Measurements from ENCODE around the gene DRD3.

DRD3 gene

DNA sequence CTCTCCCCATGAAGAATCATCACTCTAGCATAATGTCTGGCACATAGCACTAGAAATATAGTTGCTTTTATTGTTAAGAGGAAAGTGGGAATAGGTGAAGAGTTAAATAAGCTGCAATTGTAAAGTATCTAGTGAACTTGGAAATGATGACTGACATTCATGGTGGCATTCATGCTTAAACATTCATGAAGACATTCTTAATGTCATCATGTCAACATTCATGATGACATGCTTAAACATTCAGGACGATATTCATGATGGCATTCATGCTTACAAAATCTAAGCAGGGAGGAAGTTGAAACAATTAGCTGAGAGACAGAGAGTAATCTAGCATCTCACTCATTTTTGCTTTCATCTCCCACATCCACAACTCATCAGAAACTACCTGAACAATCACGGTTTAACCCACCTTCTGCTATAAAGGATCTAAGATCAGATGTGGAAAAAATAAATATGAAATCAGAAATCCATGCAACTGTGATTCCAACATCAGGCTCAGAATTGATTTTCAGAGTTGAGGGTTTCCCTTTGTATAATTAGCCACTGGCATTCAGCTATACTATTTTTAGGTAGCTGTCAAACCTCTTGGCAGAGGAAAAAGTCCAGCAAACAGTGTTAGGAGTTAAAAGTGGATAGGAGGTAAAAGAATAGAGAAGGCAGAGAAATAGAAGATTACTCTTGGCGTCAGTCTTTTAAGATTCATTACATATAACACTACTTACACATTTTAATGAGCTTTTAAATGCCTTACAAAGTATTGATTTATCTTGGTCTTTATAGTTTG lies 3.5 kb downstream of the DRD3 start:
- in situ Hi-C loops (cut with HindIII; ENCODE audit: low sequenced_read_pairs) = no loop called here
- DNase-seq (ENCODE audit: low read depth) = no peak
- TF ChIP-seq, protein P1, sequence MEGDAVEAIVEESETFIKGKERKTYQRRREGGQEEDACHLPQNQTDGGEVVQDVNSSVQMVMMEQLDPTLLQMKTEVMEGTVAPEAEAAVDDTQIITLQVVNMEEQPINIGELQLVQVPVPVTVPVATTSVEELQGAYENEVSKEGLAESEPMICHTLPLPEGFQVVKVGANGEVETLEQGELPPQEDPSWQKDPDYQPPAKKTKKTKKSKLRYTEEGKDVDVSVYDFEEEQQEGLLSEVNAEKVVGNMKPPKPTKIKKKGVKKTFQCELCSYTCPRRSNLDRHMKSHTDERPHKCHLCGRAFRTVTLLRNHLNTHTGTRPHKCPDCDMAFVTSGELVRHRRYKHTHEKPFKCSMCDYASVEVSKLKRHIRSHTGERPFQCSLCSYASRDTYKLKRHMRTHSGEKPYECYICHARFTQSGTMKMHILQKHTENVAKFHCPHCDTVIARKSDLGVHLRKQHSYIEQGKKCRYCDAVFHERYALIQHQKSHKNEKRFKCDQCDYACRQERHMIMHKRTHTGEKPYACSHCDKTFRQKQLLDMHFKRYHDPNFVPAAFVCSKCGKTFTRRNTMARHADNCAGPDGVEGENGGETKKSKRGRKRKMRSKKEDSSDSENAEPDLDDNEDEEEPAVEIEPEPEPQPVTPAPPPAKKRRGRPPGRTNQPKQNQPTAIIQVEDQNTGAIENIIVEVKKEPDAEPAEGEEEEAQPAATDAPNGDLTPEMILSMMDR (IDR thresholded peaks at IDR 0.05; ENCODE audit: low read depth, low read length, missing control alignments) = no peak
- no peak overlapping the region for H3K4me3 ChIP-seq (ENCODE audit: low read depth, low read length)

- in situ Hi-C loops (cut with HindIII; ENCODE audit: low sequenced_read_pairs) = no loop called here
- TF ChIP-seq, protein P1 (IDR thresholded peaks at IDR 0.05; ENCODE audit: low read depth, low read length, missing control alignments) = no peak
Observed at GRCh38 chr3:114171677-114172076, 7.2 kb downstream of the DRD3 start.

GRCh38 chr3:114168150-114168549 lies 10.7 kb downstream of the DRD3 start:
- no peak for DNase-seq (ENCODE audit: low read depth)
- TF ChIP-seq, protein P1 (IDR thresholded peaks at IDR 0.05; ENCODE audit: low read depth, low read length, missing control alignments) = no peak
- no peak overlapping the region for H3K4me3 ChIP-seq (ENCODE audit: low read depth, low read length)
- in situ Hi-C loops (cut with HindIII; ENCODE audit: low sequenced_read_pairs) = no loop called here

More at GRCh38 chr3:114171677-114172076, 7.2 kb downstream of the DRD3 start:
- no peak for DNase-seq (ENCODE audit: low read depth)
- H3K4me3 ChIP-seq (ENCODE audit: low read depth, low read length) = no peak overlapping the region

- TF ChIP-seq, protein P1 (IDR thresholded peaks at IDR 0.05; ENCODE audit: low read depth, low read length, missing control alignments) = no peak
- H3K4me3 ChIP-seq (ENCODE audit: low read depth, low read length) = no peak overlapping the region
- no peak for DNase-seq (ENCODE audit: low read depth)
- in situ Hi-C loops (cut with HindIII; ENCODE audit: low sequenced_read_pairs) = no loop called here
Observed at GRCh38 chr3:114157321-114157720, 21.5 kb downstream of the DRD3 start.

DNA sequence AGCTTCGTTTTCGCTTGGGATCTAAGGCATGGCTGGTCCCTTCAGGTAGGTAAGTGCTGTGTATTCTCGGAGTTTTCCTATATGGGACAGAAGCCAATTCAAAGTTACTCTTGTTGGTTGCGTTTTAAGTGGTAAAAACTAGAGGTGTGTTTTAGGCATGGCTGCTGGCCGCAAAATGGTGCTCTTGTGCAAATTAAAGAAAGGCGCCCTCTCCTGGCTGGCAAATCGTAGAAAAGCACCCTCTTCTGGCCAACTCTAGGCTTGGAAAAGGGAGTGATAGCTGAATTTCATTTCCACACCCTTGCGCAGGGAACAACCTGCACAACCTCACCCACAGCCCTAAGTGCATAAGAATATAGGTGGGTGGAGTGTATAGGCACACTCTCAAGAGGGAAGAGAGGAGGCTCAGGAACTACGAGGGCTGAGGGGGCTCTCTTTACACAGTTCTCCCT lies 23.5 kb downstream of the DRD3 start:
- no peak for DNase-seq (ENCODE audit: low read depth)
- in situ Hi-C loops (cut with HindIII; ENCODE audit: low sequenced_read_pairs) = no loop called here
- TF ChIP-seq, protein P1 (IDR thresholded peaks at IDR 0.05; ENCODE audit: low read depth, low read length, missing control alignments) = peak; percentile 31
- no peak overlapping the region for H3K4me3 ChIP-seq (ENCODE audit: low read depth, low read length)

GRCh38 chr3:114154321-114154821 lies 24.5 kb downstream of the DRD3 start:
- H3K4me3 ChIP-seq (ENCODE audit: low read depth, low read length) = no peak overlapping the region
- no peak for DNase-seq (ENCODE audit: low read depth)
- TF ChIP-seq, protein P1 (IDR thresholded peaks at IDR 0.05; ENCODE audit: low read depth, low read length, missing control alignments) = no peak
- in situ Hi-C loops (cut with HindIII; ENCODE audit: low sequenced_read_pairs) = no loop called here

Measured in astrocyte of the cerebellum (primary cell).